ENCODE results near the gene DENND2D.

The DENND2D gene

GRCh38 chr1:111202366-111202706 is 1.9 kb upstream of the DENND2D start:
- no peak for DNase-seq

GRCh38 chr1:111201275-111202090 is 1.0 kb upstream of the DENND2D start:
- no peak for DNase-seq

GRCh38 chr1:111200802-111201161 is 336 bp upstream of the DENND2D start:
- DNase-seq = no peak

- DNase-seq = no peak
Observed at GRCh38 chr1:111199329-111199728, 1.1 kb downstream of the DENND2D start.

GRCh38 chr1:111198836-111199235 is 1.6 kb downstream of the DENND2D start:
- no peak for DNase-seq

GRCh38 chr1:111197598-111198284 is 2.7 kb downstream of the DENND2D start:
- no peak for DNase-seq

GRCh38 chr1:111196213-111196612 is 4.2 kb downstream of the DENND2D start:
- no peak for DNase-seq

GRCh38 chr1:111195002-111195684 is 5.3 kb downstream of the DENND2D start:
- DNase-seq = no peak

GRCh38 chr1:111193712-111194480 is 6.5 kb downstream of the DENND2D start:
- DNase-seq = no peak

- no peak for DNase-seq
Observed at GRCh38 chr1:111192658-111193519, 7.6 kb downstream of the DENND2D start.

- no peak for DNase-seq
Observed at GRCh38 chr1:111192074-111192473, 8.4 kb downstream of the DENND2D start.

GRCh38 chr1:111191496-111191895 is 8.9 kb downstream of the DENND2D start:
- no peak for DNase-seq

GRCh38 chr1:111190931-111191451 is 9.5 kb downstream of the DENND2D start:
- no peak for DNase-seq

- no peak for DNase-seq
Observed at GRCh38 chr1:111184663-111185062, 15.8 kb downstream of the DENND2D start.

- DNase-seq = no peak
Observed at GRCh38 chr1:111183308-111184069, 17.0 kb downstream of the DENND2D start.

GRCh38 chr1:111182052-111182451 is 18.4 kb downstream of the DENND2D start:
- no peak for DNase-seq

GRCh38 chr1:111179968-111180533 is 20.4 kb downstream of the DENND2D start:
- no peak for DNase-seq

GRCh38 chr1:111176678-111177077 is 23.8 kb downstream of the DENND2D start:
- no peak for DNase-seq

GRCh38 chr1:111175349-111175748 is 25.1 kb downstream of the DENND2D start:
- DNase-seq = no peak

GRCh38 chr1:111174070-111174469 is 26.4 kb downstream of the DENND2D start:
- no peak for DNase-seq

GRCh38 chr1:111172463-111172862 is 28.0 kb downstream of the DENND2D start:
- no peak for DNase-seq
